SK-MEL-5 (cell line): ENCODE measurements around the gene MXD4. TPM values are rescaled to one million over a fixed set of nuclear protein-coding genes. Genes with fewer than 3 reads are reported as not detected.
A peak's percentile ranks its signal among the peaks of the same experiment; 100 is the strongest.

Experiments used
- DNase-seq: peaks from one replicate; pipeline ENCODE4 v3.0.0-alpha.2; 2016; ENCODE audit warnings: low read depth, low spot score
- in situ Hi-C: cut with HindIII; loops from 2 replicates; pipeline ENCODE4 v1.10.0; 2016; ENCODE audit warnings: low sequenced_read_pairs, high pct_unique_total_duplicates, low pct_unique_long_range_greater_than_20kb
- total RNA-seq: library from RNA; depleted of rRNA; stranded (reverse); fragments of >200 nt; shearing (Covaris generic); gene quantifications from 2 replicates; pipeline ENCODE4 v1.2.3, GENCODE V29; 2014

The MXD4 gene
- total RNA-seq, 1 experiment from 2014 or later, result 9.7 TPM

DNA sequence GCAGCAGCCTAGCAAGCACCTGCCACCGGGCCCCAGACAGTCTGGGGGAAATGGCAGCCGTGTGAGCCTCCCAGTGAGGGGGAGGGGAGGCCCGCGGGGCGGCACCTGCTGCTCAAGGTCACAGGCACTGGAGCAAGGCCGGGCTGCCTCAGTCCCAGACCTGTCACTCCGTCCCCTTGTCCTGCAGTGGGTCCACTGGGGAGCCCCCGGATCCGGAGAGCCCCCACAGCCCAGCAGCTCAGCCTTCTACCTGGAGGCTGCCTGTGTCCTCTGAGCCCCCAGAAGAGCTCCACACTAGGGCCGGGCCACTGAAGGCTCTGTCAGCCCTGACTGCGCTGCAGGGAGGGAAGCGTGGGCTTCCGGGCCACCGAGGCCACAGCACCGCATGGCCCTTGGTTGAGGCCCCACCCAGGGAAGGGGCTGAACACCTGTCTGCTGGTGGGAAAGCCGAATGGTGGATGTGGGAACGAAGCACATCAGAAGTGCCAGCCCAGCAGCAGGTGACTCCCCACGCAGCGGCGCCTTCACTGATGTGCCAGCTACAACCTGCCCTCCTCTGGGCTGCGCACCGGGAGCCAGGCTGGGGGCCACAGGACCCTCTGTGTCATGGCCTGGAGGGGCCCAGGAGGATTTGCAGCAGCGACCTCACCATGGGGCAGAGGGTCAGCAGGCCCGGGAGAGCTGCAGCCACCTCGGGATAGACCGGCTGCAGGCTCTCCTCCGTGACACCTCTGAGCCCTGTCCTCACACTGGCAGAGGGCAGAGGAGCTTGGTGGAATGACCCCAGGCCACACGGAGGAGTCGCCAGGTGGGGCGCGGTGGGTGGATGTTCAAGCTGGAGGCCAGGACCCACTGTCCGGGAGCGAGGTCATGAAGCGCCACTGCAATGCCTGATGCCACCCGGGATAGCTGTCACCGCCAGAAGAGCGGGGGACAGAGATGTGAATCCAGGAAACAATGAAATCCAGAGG, 35.0 kb upstream of the MXD4 start:
- in situ Hi-C loops, result no loop called here
- DNase-seq, result no peak

DNA sequence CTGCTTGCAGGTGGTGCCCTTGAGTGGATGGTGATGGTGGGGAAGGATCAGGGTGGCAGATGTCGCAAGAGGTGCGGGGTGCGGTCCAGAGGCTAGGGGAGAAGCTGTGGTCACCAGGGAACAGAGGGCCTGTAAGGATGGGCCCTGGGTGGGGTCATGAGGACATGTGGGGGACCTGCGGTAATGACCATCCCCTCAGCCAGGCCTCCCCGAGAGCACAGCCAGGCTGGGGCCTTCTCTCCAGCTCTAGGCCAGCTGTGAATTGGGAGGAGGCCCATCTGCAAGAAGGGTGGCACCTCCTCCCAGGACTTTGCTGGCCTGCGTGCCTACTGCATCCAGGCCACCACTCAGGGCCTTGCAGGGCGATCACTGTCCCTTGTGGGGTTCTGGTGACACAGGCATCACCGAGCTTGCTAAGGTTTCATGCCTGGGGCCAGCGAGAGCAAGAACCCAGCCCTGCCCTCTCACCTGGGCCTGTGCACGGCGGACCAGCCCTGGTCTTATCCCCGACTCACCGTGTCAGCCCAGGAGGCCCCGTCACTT, 34.1 kb upstream of the MXD4 start:
- in situ Hi-C loops, result no loop called here

DNA sequence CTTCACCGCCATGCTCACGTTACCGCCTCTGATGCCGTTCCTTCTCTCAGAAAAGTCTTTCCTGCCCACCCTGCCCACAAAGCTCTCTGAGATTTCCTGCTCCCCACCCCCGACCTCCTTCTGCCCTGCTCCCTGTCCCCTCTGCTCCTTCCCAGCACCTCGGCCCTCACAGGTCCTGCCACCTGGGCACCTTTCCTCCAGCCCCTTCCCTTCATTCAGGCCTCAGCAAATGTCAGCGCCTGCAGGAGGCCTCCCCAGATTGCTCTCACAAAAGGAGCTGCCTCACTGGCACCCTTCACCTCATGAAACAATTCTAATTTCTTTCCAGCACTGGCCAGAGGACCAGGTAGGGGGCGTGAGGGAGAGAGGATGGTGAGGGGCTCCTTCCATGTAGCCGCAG, 33.6 kb upstream of the MXD4 start:
- DNase-seq, result no peak
- in situ Hi-C loops, result no loop called here

More for the DNA sequence above, 34.1 kb upstream of the MXD4 start:
- DNase-seq, result no peak

DNA sequence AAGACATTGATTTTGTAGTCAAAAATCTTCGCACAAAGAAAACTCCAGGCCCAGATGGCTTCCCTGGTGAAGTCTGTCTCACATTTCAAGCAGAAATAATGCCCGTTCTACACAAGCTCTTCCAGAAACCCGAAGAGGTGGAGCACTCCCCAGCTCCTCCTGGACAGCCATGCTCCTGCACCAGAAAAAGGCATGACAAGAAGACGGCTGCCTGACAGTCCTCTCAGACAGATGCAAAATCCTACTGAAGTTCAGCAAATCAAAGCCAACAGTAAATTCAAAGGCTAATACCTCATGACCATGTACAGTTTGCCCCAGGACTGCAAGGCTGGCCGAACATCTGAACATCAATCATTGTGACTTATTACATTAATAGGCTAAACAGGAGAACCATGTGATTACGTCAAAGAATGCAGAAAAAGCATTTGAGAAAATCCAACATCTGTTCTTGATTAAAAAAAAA, 30.8 kb upstream of the MXD4 start:
- in situ Hi-C loops, result no loop called here
- DNase-seq, result peak; percentile 9

DNA sequence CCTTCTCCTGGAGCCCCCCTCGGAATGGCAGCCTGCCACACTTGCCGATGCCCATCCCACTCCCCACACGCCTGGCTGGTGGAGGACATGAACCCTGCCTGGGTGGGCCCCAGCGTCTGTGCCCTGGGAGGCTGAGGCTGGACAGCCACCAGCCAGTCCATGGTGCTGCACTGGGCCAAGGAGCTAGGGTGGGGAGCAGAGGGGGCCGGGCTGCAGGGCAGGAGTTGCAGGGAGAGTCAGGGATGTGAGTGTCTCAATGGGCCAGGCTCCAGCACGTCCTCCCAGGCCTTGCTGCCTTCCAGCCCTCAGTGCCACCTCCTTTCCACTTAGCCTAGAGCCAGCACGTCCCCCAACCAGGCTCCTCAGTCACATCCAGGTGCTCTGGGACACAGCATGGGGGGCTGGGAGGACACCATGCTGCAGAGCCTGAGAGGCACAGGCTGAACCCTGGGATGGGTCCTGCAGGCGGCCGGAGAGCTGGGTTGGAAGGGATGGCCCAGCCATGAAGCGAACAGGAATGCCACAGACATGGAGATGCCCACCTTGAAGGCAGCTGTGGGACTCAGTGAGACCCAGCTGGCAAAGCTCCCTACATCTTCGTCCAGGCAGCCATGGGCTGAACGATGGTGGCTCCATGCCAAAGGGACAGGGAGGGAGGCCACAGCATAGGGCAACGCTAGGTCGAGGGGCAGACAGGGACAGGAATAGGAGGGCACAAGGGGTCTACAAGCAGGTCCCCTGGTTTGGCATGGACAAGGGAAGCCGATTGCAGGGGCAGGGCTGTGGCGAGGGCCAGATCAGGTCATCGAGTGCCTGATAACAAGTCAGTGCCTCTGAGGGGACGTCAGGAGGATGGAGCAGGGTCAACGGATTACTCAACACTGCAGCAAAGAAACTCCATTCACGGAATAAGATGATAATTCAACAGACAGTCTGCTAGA, 30.1 kb upstream of the MXD4 start:
- in situ Hi-C loops, result no loop called here
- DNase-seq, result no peak

DNA sequence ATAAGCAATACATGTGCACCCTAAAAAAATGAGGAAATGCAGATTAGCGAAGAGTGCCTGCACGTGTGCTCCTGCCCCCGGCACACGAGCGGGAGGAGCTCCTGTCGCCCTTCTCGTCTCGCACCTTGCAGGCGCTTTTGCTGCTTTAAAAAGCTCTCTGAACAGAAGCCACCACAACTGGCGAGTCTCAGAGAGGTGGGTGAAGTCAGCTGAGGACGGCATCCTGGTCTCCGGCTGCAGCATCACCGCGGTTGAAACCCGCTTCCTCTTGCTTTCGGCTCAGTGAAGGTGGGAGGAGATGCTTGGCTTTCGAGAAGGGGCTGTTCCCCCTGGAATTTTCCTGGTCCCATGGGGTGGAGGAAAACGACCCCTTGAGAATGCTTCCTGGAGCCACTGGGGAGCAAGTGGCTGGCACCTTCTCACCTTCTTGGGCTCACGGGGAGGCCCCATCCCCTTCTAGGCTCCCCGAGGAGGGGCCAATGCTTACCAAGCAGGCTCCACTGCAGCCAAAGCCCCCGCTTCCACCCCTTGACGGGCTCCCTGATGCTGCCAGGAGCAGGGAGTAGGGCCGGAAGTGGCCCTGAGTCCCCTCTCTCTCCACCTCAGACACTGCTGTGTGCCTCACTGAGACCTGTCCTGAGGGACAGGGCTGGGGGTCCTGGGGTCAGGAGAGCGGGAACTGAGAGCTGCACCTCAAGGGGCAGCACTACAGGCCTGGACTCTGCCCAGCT, 29.2 kb upstream of the MXD4 start:
- no peak for DNase-seq
- in situ Hi-C loops, result no loop called here

DNA sequence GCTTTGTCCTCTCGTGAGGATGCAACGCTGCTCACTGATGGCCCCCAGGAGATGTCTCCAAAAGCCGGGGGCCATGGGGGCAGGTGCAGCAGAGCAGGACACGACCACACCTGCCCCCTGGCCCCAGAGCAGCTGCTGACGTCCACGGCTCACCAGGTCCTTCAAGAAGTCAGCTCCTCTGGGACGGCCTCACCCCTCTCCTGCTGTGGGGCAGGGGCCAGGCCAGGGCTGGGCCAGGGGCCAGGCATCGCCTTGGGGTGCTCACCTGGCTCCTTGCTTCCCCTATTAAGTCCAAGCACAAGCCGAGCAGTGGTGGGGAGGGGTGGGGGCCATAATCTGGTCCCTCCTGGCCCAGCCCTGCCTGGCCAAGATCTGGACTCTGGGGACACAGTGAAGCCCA, 28.6 kb upstream of the MXD4 start:
- in situ Hi-C loops, result no loop called here
- no peak for DNase-seq

DNA sequence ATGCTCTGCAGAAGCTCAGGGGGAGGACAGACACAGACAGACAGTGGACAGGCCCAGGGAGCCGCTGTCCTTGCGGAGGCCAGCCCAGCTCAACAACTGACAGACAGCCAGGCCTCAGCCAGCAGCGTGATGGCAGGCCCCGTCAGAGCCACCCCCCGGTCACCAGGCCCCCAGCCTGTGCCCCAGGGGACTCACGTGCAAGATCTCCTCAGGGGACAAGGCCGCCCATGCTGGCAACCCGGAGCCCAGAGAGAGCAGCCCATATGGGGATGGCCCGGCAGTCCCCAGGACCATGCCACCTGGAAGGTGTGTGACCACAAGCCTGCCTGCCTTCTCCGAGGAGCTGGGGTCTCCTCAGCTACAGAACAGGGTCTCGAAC, 28.0 kb upstream of the MXD4 start:
- DNase-seq, result no peak
- in situ Hi-C loops, result no loop called here

DNA sequence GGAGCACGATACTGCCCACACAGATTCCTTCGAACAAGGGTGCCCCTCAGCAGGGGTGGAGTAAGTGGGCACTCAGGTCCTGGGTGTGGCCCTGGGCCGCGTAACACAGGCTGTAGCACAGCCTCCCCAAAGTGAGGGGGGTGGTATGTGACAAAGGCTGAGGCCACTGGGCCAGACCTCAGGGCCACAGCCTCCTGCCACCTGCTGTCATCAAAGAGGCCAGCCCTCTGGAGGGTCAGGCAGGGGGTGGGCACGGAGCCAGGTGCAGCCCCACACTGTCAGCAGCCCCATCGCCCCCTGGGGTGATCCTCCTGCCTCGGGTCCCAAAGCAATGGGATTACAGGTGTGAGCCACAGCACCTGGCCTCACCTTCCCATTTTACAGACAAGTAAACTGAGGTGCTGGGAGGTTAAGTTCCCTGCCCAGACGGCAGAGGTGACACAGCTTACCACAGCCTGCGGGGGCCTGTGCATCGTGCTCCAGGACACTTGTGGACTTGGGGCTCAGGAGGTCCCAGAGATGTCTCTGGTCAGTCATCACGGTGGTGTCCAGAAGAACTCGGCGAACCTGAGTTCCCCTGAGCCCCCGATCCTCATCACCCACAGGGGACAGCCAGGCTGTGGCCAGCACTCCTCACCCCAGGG, 27.5 kb upstream of the MXD4 start:
- in situ Hi-C loops, result no loop called here
- no peak for DNase-seq

DNA sequence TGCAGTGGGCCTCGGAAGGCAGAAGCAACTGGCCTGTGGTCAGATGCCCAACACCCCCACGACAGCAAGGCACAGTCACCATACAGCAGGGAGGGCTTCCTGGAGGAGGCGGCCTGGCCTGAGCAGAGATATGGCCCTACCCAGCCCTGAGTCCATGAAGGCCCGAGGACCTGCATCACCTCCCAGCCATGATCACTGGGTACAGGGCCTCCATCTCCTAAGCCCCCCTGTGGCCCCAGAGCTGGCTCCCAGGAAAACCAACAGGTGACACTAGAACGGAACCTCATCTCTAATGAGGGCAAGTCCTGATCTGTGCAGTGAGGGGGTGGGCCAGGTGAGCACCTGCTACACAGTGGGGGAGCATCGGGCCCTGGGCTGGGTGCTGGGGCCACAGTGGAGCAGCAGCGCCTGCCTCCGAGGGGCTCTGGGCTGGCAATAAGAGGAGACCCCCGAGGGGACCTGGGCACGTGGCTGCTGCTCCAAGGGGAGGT, 26.2 kb upstream of the MXD4 start:
- in situ Hi-C loops, result no loop called here
- no peak for DNase-seq

DNA sequence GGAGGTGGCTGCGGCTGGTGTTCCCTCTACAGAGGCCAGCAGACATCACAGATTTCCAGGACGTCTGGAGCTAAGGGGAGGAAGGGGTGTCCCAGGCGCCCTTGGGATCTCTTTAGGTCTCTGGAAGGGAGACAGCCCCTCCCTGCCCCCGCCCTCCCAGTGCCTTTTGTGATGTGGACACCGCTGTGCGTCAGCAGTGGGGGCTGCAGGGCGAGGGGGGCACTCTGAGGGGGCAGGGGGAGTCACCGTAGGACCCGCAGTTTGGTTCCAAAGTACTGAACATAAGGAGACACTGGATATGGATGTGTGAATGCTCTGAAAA, 25.6 kb upstream of the MXD4 start:
- DNase-seq, result no peak
- in situ Hi-C loops, result no loop called here

DNA sequence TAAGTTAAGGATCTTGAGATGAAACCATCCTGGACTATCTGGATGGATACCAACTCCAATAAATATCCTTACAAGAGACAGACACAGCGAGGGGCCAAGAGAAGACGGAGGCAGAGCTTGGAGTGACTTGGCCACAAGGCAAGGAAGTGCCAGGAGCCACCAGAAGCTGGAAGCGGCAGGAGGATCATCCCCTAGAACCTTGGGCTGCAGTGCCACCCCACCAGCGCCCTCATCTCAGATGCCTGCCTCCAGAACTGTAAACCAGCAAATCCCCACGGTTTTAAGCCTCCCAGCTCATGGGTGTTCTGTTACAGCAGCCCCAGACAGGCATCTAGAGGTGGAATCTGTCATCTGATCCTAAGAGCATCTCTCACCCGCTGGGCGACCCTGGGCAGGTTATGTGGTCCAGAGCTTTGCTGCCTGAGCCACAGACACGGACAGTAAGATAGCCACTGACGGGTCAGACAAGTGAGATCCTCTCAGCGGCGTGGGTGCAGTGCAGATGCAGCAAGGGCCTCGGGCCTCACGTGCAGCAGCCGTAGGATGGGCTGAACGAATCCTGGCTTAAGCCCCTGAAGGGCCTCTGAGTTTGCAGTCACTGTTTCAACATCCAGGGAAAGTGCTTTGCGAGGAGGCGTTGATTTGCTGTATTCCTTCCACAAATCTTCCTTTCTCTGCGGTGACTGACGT, 25.1 kb upstream of the MXD4 start:
- in situ Hi-C loops, result no loop called here
- no peak for DNase-seq

DNA sequence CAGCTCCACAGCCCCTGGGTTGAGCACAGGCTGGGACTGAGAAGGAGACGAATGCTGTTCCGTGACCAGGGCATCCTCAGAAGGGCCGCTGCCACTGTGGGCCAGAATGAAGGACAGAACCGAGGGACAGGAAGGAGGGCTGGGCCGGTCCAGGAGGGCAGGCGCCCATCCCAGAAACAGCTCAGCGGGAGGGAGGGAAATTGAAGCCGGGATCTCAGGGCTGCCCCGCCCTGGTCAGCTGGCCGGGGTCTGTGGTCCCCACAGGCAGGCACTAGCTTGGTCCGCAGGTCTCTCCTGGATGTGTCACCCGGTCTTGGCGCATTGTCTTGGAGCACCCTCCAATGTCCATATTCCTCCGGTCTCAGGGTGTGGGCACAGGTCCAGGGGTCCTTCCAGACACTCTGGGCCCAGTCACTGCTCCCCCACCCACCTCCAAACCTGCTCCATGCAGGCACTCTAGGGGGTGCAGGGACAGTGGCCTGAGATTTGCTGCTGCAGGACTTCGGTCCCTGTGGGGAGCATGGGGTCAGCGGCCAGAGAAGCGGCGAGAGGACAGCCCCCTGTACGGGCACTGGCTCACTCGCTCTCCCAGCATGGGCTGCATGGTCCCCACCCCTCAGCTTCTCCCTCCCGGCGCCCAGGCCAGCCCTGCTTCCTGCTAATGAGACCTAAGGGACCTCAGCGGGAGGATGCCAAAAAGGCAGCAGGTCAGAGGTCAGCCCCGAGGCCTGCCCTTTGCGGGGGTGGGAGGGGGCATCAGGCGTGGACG, 23.9 kb upstream of the MXD4 start:
- no peak for DNase-seq
- in situ Hi-C loops, result no loop called here

DNA sequence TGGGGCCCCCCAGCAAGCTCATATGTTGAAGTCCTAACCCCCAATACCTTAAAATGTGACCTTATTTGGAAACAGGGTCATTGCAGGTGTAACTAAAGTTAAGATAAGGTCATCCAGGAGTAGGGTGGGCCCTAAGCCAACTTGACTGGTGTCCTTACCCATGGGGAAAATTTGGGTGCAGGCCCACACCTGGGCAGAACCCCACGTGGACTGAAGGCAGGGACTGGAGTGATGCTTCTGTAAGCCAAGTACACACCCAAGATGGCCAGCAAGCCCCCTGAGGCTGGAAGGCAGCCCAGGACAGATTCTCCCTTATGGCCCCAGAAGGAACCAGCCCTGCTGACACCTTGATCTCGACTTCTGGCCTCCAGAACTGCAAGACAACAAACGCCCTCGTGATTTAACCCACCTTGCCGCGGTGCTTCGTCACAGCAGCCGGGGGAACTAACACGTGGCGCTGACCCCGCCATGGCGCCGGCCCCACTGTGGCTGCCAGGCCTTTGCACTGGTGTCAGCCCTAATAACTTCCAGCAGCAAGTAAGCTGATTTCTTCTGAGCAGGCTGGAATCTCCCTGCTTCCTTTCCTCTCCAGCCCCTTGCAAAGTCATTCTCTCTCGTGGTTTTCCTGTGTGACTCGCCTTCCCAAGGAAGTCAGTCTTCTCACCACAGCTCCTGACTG, 23.2 kb upstream of the MXD4 start:
- in situ Hi-C loops, result no loop called here
- peak; percentile 22 for DNase-seq

DNA sequence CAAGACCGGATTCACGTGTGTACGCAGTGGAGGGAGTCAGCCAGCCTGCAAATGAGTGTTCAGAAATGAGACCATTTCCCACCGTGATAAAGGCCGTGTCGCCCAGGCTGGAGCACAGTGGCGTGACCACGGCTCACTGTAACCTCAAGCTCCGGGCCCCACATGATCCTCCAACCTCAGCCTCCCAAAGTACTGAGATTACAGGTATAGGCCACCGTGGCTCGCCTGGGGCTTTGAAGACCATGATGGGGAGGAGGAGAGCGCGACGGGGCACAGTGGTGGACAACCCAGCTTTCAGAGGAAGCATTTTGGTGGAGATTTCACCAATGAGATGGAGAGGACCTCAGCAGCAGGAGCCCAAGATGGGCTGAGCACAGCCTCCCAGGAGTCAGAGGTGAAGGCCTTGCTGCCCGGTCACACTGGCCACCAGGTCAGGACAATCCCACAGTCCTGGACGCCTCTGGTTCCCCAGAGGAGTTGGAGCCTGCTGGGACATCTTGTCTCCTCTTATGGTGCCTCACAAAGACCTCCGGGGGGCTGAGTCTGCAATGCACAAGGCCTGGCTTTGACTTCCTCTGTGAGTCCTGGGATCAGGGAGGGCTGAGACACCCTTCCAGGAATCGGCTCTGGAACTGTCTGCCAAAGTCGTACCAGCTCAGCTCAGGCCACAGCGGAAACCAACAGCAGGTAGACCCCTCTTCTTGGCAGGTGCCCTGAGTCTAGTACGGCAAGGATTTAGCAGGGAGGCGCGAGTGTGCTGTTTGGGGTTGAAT, 22.4 kb upstream of the MXD4 start:
- in situ Hi-C loops, result no loop called here
- DNase-seq, result no peak
